ENCODE data around the gene RPL9.

Gene RPL9

GRCh38 chr4:39446483-39446841, 12.3 kb downstream of the RPL9 start:
- TF ChIP-seq CTCF (IDR thresholded peaks at IDR 0.05) = no peak

- no peak for TF ChIP-seq CTCF (IDR thresholded peaks at IDR 0.05)
Measured at GRCh38 chr4:39442998-39443397, 15.7 kb downstream of the RPL9 start.

- no peak for TF ChIP-seq CTCF (IDR thresholded peaks at IDR 0.05)
Measured at GRCh38 chr4:39441593-39441992, 17.1 kb downstream of the RPL9 start.

DNA sequence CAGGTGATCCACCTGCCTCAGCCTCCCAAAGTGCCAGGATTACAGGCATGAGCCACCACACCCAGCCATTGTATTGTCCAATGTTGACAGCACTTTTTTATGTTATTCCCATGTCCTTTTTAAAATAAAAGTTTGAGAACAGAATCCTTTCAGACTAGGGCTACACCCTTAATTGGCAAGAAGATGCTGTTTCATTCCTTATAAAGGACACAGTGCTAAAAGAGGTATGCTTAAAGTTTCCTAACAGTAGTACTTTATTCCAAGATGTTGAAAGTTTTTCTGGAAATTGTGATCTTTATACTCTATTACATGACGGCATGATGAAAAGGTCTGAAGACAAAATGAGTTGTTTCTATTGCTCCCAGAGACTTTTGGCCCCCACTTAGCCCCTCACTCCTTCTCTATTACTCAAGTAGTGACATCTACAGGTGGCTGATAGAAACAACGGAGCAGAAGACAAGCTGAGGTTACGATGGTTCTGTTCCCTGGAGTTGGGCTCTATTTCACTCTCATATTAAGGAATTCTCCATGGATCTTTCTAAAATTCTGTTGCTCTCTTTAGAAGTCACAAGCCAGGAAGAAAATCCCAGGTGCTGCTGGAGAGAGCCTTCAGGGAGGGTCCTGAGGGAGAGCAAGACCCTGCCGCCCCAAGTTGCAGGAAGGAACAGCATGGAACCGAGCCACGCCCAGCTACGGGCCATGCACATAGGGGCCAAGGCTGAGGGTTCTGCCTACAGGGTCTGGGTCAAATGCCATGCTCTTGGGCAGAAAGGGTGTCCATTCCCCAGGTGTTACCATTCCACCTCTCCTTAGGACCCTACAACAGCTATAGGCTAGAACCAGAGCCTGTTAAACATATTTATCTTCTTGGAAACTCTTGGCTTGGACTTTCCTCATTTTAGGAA, 22.8 kb downstream of the RPL9 start:
- peak; percentile 44; the same call in 1 of the 2 replicates for TF ChIP-seq CTCF (IDR thresholded peaks at IDR 0.05)

GRCh38 chr4:39433878-39434492, 24.7 kb downstream of the RPL9 start:
- TF ChIP-seq CTCF (IDR thresholded peaks at IDR 0.05) = no peak

GRCh38 chr4:39429476-39430334, 29.0 kb downstream of the RPL9 start:
- no peak for TF ChIP-seq CTCF (IDR thresholded peaks at IDR 0.05)

DNA sequence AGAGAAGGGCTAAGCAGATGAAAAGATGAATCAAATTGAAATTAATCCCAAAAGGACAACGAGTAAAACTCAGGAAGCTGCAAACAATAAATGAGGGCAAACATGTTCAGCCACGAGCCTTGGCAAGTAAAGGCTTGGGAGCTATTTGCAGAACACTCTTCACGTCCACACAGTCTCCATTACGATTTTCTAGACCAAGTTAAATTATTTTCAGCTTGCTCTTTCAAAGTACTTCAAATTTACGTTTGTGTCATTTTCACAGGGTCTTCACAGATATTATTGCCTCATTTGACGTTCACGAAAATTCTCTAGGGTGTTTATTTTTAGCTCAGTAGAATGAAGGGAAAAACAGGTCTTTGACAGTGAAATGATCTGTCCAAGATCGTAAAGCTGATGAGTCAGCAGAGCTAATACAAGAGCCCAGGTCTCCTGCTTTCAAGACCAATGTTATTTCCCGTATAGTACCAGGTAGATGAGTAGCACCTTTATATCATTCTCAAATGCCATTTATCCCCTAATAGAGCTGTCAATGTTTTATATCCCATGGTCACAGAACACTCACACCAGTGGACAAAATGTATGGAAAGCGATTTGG, 31.1 kb downstream of the RPL9 start:
- TF ChIP-seq CTCF (IDR thresholded peaks at IDR 0.05) = no peak
